Panc1 (cell line): ENCODE results near the gene ZC3H12D. TPM values are rescaled to one million over a fixed set of nuclear protein-coding genes. Genes with fewer than 3 reads are reported as not detected.
"Not testable (repeated sequence)": the region's sequence is repeated elsewhere in the genome, so short reads cannot be mapped to it uniquely, and the experiment has no call there.

Experiments
- ATAC-seq: fragments of 200-7000 bp; cut with Tn5 transposase; 2 replicates; pipeline ENCODE4 v1.9.1; 2020; ENCODE audit warnings: mild to moderate bottlenecking, moderate library complexity
- BruUV-seq: library from RNA; stranded (reverse); fragments of 400-500 nt; replicated peaks from 2 replicates; lab custom pipeline; 2021; lab: Mats Ljungman, UMichigan
- CTCF ChIA-PET: fragments of 300-600 bp; sonication (Branson Sonifier 250); formaldehyde crosslinking; loops from one replicate; lab custom pipeline; 2022; ENCODE audit warnings: antibody characterized with exemption; lab: Charles Lee
- POLR2A ChIA-PET: fragments of 300-600 bp; sonication (Branson Sonifier 250); formaldehyde crosslinking; loops from one replicate; lab custom pipeline; 2022; ENCODE audit warnings: antibody characterized with exemption; lab: Charles Lee
- DNase-seq: peaks from one replicate; pipeline ENCODE4 v3.0.0-alpha.2; 2010; ENCODE audit warnings: low read depth, low spot score
- H3K27ac ChIP-seq: 2 replicates; pipeline ENCODE4 v1.5.1; 2011; ENCODE audit warnings: mild to moderate bottlenecking, low read length, inconsistent platforms
- H3K27me3 ChIP-seq: fragments of 200-500 bp; sonication (Bioruptor generic); 2 replicates; pipeline ENCODE4 v1.6.0; 2014; ENCODE audit warnings: low read length, inconsistent platforms; ENCODE audit not compliant: control insufficient read depth, insufficient read depth
- H3K36me3 ChIP-seq: fragments of 200-500 bp; sonication (Bioruptor generic); 2 replicates; pipeline ENCODE4 v1.5.1; 2014; ENCODE audit warnings: inconsistent platforms, mild to moderate bottlenecking, low read length, moderate library complexity; ENCODE audit not compliant: control insufficient read depth, insufficient read depth
- H3K4me1 ChIP-seq: 2 replicates; pipeline ENCODE4 v1.5.1; 2011; ENCODE audit warnings: inconsistent platforms, mild to moderate bottlenecking, low read length, moderate library complexity; ENCODE audit not compliant: control insufficient read depth, insufficient read depth
- H3K4me3 ChIP-seq, 2 experiments: 2 replicates each; pipeline ENCODE4 v1.5.1; 2011 to 2012; ENCODE audit warnings: low read depth in 2 of 2, low read length in 2 of 2, mild to moderate bottlenecking in 2 of 2, inconsistent platforms in 1 of 2, moderate library complexity in 1 of 2
- H3K9me3 ChIP-seq: fragments of 200-500 bp; sonication (Bioruptor generic); 2 replicates; pipeline ENCODE4 v1.5.1; 2014; ENCODE audit warnings: low read depth, mild to moderate bottlenecking, inconsistent platforms, low read length, moderate library complexity; ENCODE audit not compliant: control insufficient read depth, insufficient read depth
- POLR2AphosphoS5 ChIP-seq: IDR thresholded peaks from 2 replicates; pipeline ENCODE4 v1.6.1; 2012; ENCODE audit warnings: mild to moderate bottlenecking, low read depth, low read length, moderate library complexity
- SIN3A ChIP-seq: IDR thresholded peaks from 2 replicates; pipeline ENCODE4 v1.6.1; 2012; ENCODE audit warnings: low read depth, mild to moderate bottlenecking, low read length, moderate library complexity, borderline replicate concordance; ENCODE audit not compliant: insufficient read depth
- TCF7L2 ChIP-seq: IDR thresholded peaks from 2 replicates; pipeline ENCODE4 v1.6.1; 2011; ENCODE audit warnings: mild to moderate bottlenecking, low read depth, low read length, inconsistent platforms
- in situ Hi-C: cut with HindIII; loops from 2 replicates; pipeline ENCODE4 v1.10.0; 2016; ENCODE audit warnings: low sequenced_read_pairs, low pct_unique_long_range_greater_than_20kb
- intact Hi-C: fragments of 100-400 bp; cut with micrococcal nuclease; formaldehyde crosslinking; loops from one replicate; pipeline ENCODE4 v1.10.0; 2022; ENCODE audit not compliant: unreplicated experiment
- total RNA-seq: library from RNA; stranded (reverse); gene quantifications from one replicate; pipeline ENCODE4 v1.2.1, GENCODE V29; 2021; ENCODE audit not compliant: unreplicated experiment
- TF ChIP-seq, protein P1 (sequence below): fragments of 450-650 bp; IDR thresholded peaks from 2 replicates; pipeline ENCODE4 v1.5.1; 2017; ENCODE audit warnings: mild to moderate bottlenecking
- TF ChIP-seq, protein P2 (sequence below), 2 experiments: IDR thresholded peaks; 2 replicates each; pipeline ENCODE4 v1.6.1; 2011 to 2012; ENCODE audit warnings: low read depth in 2 of 2, control low read depth in 1 of 2, low read length in 1 of 2, mild to moderate bottlenecking in 1 of 2, moderate library complexity in 1 of 2; ENCODE audit not compliant: insufficient read depth in 1 of 2

The ZC3H12D gene
- total RNA-seq, 1 experiment from 2014 or later, result 0.26 TPM

DNA sequence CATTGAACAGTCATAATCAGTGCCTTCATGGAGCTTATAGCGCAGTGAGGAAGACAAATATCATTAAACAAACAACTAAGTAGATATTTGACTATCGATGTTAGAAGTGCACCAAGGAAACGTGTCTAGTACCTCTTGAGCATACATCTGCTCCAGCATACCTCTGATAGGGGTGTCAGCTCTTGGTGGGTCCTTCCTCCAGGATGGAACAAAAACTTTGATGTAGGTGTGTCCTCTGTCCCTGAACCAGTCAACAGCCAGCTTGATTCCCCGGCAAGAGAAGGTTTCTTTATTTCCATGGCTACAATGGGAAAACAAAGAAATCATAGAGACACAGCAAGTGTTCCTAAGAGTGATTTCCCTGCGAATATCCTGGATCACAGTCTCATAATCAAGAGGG is 23.1 kb downstream of the ZC3H12D start:
- no TSS peak for BruUV-seq
- H3K4me1 ChIP-seq, result no peaks in the 10 kb centered on the region
- H3K27me3 ChIP-seq, result peaks cover 3% of the 10 kb centered on the region; the same call in 1 of the 2 replicates
- no peak overlapping the region for H3K4me3 ChIP-seq
- no peaks in the 10 kb centered on the region for H3K36me3 ChIP-seq
- H3K9me3 ChIP-seq, result no peaks in the 10 kb centered on the region
- DNase-seq (no peak), ATAC-seq (no peak)
- H3K27ac ChIP-seq, result no peak overlapping the region
- intact Hi-C loops (no loop called here), in situ Hi-C loops (no loop called here)
- CTCF ChIA-PET, result no interaction called here
- POLR2A ChIA-PET, result no interaction called here
- TF ChIP-seq SIN3A (no peak), POLR2AphosphoS5 (no peak), TCF7L2 (no peak)
- TF ChIP-seq, protein P1, sequence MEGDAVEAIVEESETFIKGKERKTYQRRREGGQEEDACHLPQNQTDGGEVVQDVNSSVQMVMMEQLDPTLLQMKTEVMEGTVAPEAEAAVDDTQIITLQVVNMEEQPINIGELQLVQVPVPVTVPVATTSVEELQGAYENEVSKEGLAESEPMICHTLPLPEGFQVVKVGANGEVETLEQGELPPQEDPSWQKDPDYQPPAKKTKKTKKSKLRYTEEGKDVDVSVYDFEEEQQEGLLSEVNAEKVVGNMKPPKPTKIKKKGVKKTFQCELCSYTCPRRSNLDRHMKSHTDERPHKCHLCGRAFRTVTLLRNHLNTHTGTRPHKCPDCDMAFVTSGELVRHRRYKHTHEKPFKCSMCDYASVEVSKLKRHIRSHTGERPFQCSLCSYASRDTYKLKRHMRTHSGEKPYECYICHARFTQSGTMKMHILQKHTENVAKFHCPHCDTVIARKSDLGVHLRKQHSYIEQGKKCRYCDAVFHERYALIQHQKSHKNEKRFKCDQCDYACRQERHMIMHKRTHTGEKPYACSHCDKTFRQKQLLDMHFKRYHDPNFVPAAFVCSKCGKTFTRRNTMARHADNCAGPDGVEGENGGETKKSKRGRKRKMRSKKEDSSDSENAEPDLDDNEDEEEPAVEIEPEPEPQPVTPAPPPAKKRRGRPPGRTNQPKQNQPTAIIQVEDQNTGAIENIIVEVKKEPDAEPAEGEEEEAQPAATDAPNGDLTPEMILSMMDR, result no peak
- TF ChIP-seq, protein P2, sequence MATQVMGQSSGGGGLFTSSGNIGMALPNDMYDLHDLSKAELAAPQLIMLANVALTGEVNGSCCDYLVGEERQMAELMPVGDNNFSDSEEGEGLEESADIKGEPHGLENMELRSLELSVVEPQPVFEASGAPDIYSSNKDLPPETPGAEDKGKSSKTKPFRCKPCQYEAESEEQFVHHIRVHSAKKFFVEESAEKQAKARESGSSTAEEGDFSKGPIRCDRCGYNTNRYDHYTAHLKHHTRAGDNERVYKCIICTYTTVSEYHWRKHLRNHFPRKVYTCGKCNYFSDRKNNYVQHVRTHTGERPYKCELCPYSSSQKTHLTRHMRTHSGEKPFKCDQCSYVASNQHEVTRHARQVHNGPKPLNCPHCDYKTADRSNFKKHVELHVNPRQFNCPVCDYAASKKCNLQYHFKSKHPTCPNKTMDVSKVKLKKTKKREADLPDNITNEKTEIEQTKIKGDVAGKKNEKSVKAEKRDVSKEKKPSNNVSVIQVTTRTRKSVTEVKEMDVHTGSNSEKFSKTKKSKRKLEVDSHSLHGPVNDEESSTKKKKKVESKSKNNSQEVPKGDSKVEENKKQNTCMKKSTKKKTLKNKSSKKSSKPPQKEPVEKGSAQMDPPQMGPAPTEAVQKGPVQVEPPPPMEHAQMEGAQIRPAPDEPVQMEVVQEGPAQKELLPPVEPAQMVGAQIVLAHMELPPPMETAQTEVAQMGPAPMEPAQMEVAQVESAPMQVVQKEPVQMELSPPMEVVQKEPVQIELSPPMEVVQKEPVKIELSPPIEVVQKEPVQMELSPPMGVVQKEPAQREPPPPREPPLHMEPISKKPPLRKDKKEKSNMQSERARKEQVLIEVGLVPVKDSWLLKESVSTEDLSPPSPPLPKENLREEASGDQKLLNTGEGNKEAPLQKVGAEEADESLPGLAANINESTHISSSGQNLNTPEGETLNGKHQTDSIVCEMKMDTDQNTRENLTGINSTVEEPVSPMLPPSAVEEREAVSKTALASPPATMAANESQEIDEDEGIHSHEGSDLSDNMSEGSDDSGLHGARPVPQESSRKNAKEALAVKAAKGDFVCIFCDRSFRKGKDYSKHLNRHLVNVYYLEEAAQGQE (IDR thresholded peaks at IDR 0.05; ENCODE audit: insufficient read depth in 1 of 2, low read depth in 2 of 2, low read length in 1 of 2), result no peak

DNA sequence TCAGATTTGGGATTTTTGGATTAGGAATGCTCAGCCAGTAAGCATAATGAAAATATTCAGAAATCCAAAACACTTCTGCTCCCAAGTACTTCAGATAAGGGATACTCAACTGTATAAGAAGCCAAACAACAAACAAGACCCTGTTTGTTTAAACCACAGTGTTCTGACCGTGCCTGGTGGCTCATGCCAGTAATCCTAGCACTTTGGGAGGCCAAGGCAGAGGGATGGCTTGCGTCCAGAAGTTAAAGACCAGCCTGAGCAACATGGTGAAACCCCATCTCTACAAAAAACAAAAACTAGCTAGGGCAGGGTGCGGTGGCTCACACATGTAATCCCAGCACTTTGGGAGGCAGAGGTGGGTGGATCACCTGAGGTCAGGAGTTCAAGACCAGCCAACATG is 24.6 kb downstream of the ZC3H12D start:
- H3K27ac ChIP-seq, POLR2A ChIA-PET, H3K27me3 ChIP-seq, CTCF ChIA-PET, H3K4me3 ChIP-seq, ATAC-seq, H3K9me3 ChIP-seq, H3K4me1 ChIP-seq, DNase-seq, in situ Hi-C loops, intact Hi-C loops, BruUV-seq, H3K36me3 ChIP-seq: not testable (repeated sequence)

DNA sequence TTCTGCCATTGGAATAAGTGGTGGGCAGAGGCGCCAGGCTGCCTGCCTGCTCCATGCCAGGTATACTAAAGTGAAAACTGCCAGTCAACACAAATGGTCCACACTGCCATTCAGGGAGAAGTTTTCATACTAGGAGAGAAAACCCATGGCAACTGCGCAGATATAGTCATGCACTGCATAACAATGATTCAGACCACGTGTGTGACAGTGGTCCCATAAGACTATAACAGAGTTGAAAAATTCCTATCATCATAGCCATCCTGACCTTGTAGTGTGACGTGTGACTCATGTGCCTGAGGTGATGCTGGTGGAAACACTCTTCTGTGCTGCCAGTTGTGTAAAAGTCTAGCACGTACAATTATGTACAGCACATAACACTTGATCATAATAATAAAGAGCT is 25.1 kb downstream of the ZC3H12D start:
- 0 out of 2 replicates have a peak, but pooled peaks cover under 1% of the 10 kb centered on the region for H3K4me1 ChIP-seq
- H3K36me3 ChIP-seq, result no peaks in the 10 kb centered on the region
- peaks cover 3% of the 10 kb centered on the region; the same call in 1 of the 2 replicates for H3K27me3 ChIP-seq
- POLR2A ChIA-PET, result no interaction called here
- in situ Hi-C loops (no loop called here), intact Hi-C loops (no loop called here)
- TF ChIP-seq, protein P2 (IDR thresholded peaks at IDR 0.05; ENCODE audit: insufficient read depth in 1 of 2, low read depth in 2 of 2, low read length in 1 of 2), result no peak
- TF ChIP-seq SIN3A (no peak), TCF7L2 (no peak), POLR2AphosphoS5 (no peak)
- TF ChIP-seq, protein P1, result no peak
- no peak for ATAC-seq
- CTCF ChIA-PET, result no interaction called here
- no peak overlapping the region for H3K4me3 ChIP-seq
- no TSS peak for BruUV-seq
- H3K9me3 ChIP-seq, result no peaks in the 10 kb centered on the region
- H3K27ac ChIP-seq, result no peak overlapping the region
- no peak for DNase-seq
